Kidney epithelial cell (primary cell): ENCODE data around the gene DACT3. TPM values are rescaled to one million over a fixed set of nuclear protein-coding genes. Genes with fewer than 3 reads are reported as not detected.
A peak's percentile ranks its signal among the peaks of the same experiment; 100 is the strongest.

ENCODE experiments used
- DNase-seq: peaks from one replicate; pipeline ENCODE4 v3.0.0-alpha.2; 2010; ENCODE audit warnings: low read depth
- H3K27me3 ChIP-seq: 2 replicates; pipeline ENCODE4 v1.6.0; 2011; ENCODE audit warnings: low read length; ENCODE audit not compliant: control insufficient read depth, insufficient read depth
- H3K36me3 ChIP-seq: 2 replicates; pipeline ENCODE4 v1.5.1; 2011; ENCODE audit warnings: low read length; ENCODE audit not compliant: control insufficient read depth, insufficient read depth
- H3K4me3 ChIP-seq: 2 replicates; pipeline ENCODE4 v1.5.1; 2011; ENCODE audit warnings: low read depth, mild to moderate bottlenecking, control low read depth, low read length
- CTCF ChIP-seq: IDR thresholded peaks from 2 replicates; pipeline ENCODE4 v1.5.1; 2011; ENCODE audit warnings: mild to moderate bottlenecking, moderate library complexity, low read length, control low read depth, inconsistent platforms; ENCODE audit not compliant: insufficient read depth, poor library complexity, severe bottlenecking
- total RNA-seq: library from RNA; depleted of rRNA; stranded (reverse); fragments of >200 nt; gene quantifications from 2 replicates; pipeline ENCODE4 v1.2.3, GENCODE V29; 2015

DACT3 gene
- total RNA-seq, 1 donor from 2014 or later, result 0.33 TPM

- Histone ChIP-seq H3K36me3 (no peaks in the 10 kb centered on the region), H3K27me3 (peaks cover 70% of the 10 kb centered on the region), H3K4me3 (peak overlapping the region; percentile 20)
- no peak for DNase-seq
- no peak for TF ChIP-seq CTCF
Observed at GRCh38 chr19:46634656-46635218, 26.2 kb downstream of the DACT3 start.

DNA sequence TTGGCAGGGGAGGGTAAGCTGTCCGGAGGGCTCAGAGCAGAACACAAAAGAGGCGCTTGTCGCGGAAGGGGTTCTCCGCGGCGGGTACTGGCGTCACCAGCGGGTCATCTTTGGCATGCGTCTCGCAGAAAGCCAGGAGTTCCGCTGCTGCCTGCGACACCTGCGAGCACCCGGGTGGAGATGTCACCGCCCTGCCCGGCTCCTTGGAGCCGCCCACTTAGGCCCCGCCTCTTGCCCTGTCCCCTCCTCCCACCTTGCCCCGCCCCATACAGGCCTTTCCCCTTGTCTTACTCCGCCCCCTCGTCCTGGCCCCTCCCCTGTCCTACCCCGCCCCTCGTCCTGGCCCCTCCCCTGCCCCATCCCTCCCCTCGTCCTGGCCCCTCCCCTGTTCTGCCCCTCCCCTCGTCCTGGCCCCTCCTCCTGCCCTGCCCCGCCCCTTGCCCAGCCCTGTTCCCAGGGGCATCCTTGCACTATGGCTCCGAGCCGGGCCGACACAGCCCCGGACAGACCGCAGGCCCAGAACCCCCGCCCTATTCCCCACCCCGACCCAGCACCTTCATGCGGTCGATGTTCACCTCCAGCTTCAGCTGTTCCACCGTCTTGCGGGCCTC is 26.8 kb downstream of the DACT3 start:
- DNase-seq, result no peak
- H3K27me3 ChIP-seq, result peaks cover 64% of the 10 kb centered on the region

GRCh38 chr19:46633130-46633529 is 27.9 kb downstream of the DACT3 start:
- no peak for TF ChIP-seq CTCF
- Histone ChIP-seq H3K4me3 (no peak overlapping the region), H3K36me3 (no peaks in the 10 kb centered on the region), H3K27me3 (peaks cover 57% of the 10 kb centered on the region)
- DNase-seq, result no peak

More for the DNA sequence above, 26.8 kb downstream of the DACT3 start:
- Histone ChIP-seq H3K36me3 (no peaks in the 10 kb centered on the region), H3K4me3 (peak overlapping the region; percentile 20)
- TF ChIP-seq CTCF, result no peak

DNA sequence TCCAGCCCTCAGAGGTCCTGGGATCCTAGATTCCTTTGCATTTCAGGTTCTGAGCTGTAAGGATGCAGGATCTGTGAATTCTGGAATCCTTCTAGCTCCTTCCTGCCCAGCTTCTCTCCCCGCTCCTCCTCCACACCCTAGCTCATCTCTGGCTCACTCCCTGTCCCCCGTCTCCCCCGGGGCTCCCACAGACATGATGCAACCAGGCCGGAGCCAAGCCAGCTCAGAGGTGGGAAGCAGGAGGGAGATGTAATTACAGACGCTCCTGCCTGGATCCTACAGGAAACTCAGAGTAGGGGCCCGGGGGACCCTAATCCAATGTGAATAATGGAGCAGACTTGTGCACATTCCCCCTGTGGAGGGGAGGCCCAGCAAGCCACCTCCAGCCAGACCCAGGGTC is 29.5 kb downstream of the DACT3 start:
- Histone ChIP-seq H3K4me3 (no peak overlapping the region), H3K27me3 (peaks cover 46% of the 10 kb centered on the region), H3K36me3 (no peaks in the 10 kb centered on the region)
- no peak for DNase-seq
- no peak for TF ChIP-seq CTCF

- Histone ChIP-seq H3K27me3 (peaks cover 38% of the 10 kb centered on the region), H3K4me3 (no peak overlapping the region), H3K36me3 (no peaks in the 10 kb centered on the region)
- no peak for TF ChIP-seq CTCF
- DNase-seq, result no peak
Observed at GRCh38 chr19:46630586-46631205, 30.3 kb downstream of the DACT3 start.
